Transverse colon (tissue), 4 donors: Measurements from ENCODE around the gene ELOB. TPM values are rescaled to one million over a fixed set of nuclear protein-coding genes. Genes with fewer than 3 reads are reported as not detected.

Source experiments
- DNase-seq: peaks from one replicate; pipeline ENCODE4 v3.0.0-alpha.2; 2019
- H3K27ac ChIP-seq, 4 donors: fragments of 200-600 bp; sonication (generic); 2 replicates each; pipeline ENCODE4 v1.5.1; 2016 to 2018; ENCODE audit warnings: inconsistent platforms in 4 of 4
- H3K27me3 ChIP-seq: fragments of 200-600 bp; sonication (generic); 2 replicates; pipeline ENCODE4 v1.5.1; 2017; ENCODE audit warnings: inconsistent platforms
- H3K36me3 ChIP-seq, 4 donors: fragments of 200-600 bp; sonication (generic); 2 replicates each; pipeline ENCODE4 v1.5.1; 2017 to 2019; ENCODE audit warnings: inconsistent platforms in 4 of 4
- H3K4me1 ChIP-seq, 4 donors: fragments of 200-600 bp; sonication (generic); 2 replicates each; pipeline ENCODE4 v1.5.1; 2017 to 2020; ENCODE audit warnings: inconsistent platforms in 4 of 4
- H3K4me3 ChIP-seq, 4 donors: fragments of 200-600 bp; sonication (generic); 1 replicate in 1 of 4; 2 replicates in 3 of 4; pipeline versions ENCODE4 v1.5.1 to v1.6.1; 2017 to 2019; ENCODE audit warnings: inconsistent platforms in 4 of 4
- H3K9me3 ChIP-seq, 2 donors: fragments of 200-600 bp; sonication (generic); 2 replicates each; pipeline ENCODE4 v1.5.1; 2017 to 2019; ENCODE audit warnings: inconsistent platforms in 2 of 2
- EP300 ChIP-seq: sonication (generic); formaldehyde crosslinking; IDR thresholded peaks from one replicate; pipeline ENCODE4 v1.6.1; 2017; ENCODE audit warnings: antibody characterized with exemption, low read depth
- POLR2A ChIP-seq: fragments of 450-650 bp; IDR thresholded peaks from one replicate; pipeline ENCODE4 v1.6.1; 2016; ENCODE audit warnings: antibody characterized with exemption, mild to moderate bottlenecking, moderate library complexity
- POLR2AphosphoS5 ChIP-seq, 3 donors: sonication (generic); formaldehyde crosslinking; IDR thresholded peaks; one replicate each; pipeline ENCODE4 v1.6.1; 2016; ENCODE audit warnings: antibody characterized with exemption in 3 of 3
- WGBS, 2 donors: methylation state at CpG; one replicate each; pipeline ENCODE4 v1.1.5; 2018; ENCODE audit warnings: low coverage in 1 of 2; 5-methylcytosine and 5-hydroxymethylcytosine counted together
- in situ Hi-C, 4 donors: fragments of 200-750 bp; cut with MboI; loops; one replicate each; pipeline versions ENCODE4 v1.15.0 to v1.15.1; 2017; ENCODE audit warnings: low sequenced_read_pairs in 3 of 4, low pct_ligation_motif_present in 1 of 4, low pct_unique_long_range_greater_than_20kb in 1 of 4
- intact Hi-C: fragments of 100-400 bp; cut with DNase I; formaldehyde crosslinking; loops from one replicate; pipeline ENCODE4 v1.15.1; 2023; ENCODE audit warnings: low total_unique reads
- total RNA-seq, 4 donors: library from RNA; depleted of rRNA; stranded (reverse); fragments of >200 nt; gene quantifications; one replicate each; pipeline ENCODE4 v1.1.0, GENCODE V29; 2016
- TF ChIP-seq, protein P1 (sequence below), 5 experiments: fragments of 200-600 bp in 3 of 5; fragments of 450-650 bp in 2 of 5; sonication (generic) in 3 of 5; IDR thresholded peaks; 1 replicate in 2 of 5; 2 replicates in 3 of 5; pipeline ENCODE4 v1.5.1; 2016 to 2017; ENCODE audit warnings: antibody characterized with exemption in 5 of 5, inconsistent platforms in 3 of 5, mild to moderate bottlenecking in 2 of 5, moderate library complexity in 1 of 5

ELOB gene
- total RNA-seq, 4 donors from 2014 or later = 133 to 433 (median 288) TPM

DNA sequence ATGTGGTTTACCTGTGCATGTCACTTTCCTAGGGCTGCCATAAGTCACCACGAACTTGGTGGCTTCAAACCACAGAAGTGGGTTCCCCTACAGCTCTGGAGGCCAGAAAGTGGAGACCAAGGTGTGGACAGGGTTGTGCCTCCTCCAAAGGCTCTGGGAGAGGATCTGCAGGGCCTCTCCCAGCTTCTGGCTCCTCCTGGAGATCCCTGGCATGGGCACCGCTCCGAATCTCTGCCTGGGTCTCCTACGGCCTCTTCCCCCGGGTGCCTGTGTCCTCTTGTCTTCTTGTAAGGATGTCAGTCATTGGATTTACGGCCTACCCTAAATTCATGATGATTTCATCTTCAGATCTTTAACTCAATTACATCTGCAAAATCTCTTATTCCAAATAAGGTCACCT is 27.1 kb downstream of the ELOB start:
- no peak for DNase-seq

DNA sequence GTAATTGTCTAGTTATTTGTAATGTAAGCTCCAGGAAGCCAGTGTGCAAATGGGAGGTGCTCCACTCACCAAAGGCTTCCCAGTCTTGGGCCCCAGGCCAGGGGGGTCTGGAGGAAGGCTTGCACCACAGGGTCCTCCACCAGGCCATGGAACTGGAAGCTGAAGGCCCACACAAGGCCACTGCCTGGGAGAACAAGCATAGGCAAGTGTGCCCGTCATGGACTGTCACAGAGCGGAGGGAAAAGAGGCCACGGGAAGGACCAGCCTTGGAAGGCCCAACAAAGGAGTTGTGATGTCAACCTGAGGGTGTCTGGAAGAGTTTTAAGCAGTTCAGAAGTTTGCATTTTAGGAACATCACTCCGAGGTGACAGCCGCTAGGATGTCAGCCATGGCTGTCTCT is 27.6 kb downstream of the ELOB start:
- intact Hi-C loops = no loop called here
- no peak for DNase-seq
- no peak for TF ChIP-seq POLR2AphosphoS5 (IDR thresholded peaks at IDR 0.05)
- no peak for TF ChIP-seq EP300
- TF ChIP-seq, protein P1, sequence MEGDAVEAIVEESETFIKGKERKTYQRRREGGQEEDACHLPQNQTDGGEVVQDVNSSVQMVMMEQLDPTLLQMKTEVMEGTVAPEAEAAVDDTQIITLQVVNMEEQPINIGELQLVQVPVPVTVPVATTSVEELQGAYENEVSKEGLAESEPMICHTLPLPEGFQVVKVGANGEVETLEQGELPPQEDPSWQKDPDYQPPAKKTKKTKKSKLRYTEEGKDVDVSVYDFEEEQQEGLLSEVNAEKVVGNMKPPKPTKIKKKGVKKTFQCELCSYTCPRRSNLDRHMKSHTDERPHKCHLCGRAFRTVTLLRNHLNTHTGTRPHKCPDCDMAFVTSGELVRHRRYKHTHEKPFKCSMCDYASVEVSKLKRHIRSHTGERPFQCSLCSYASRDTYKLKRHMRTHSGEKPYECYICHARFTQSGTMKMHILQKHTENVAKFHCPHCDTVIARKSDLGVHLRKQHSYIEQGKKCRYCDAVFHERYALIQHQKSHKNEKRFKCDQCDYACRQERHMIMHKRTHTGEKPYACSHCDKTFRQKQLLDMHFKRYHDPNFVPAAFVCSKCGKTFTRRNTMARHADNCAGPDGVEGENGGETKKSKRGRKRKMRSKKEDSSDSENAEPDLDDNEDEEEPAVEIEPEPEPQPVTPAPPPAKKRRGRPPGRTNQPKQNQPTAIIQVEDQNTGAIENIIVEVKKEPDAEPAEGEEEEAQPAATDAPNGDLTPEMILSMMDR (IDR thresholded peaks at IDR 0.05) = no peak
- no peak for TF ChIP-seq POLR2A
- Histone ChIP-seq H3K4me1 (peaks cover 9 to 17% (median 12%) of the 10 kb centered on the region in 4 donors), H3K27ac (no peak overlapping the region), H3K9me3 (no peaks in the 10 kb centered on the region), H3K4me3 (no peak overlapping the region), H3K36me3 (no peaks in the 10 kb centered on the region), H3K27me3 (no peaks in the 10 kb centered on the region)
- in situ Hi-C loops = no loop called here
- WGBS, 2 donors = 100% methylated on average over 3 to 5 of the region's 5 CpGs

More for the DNA sequence above, 27.1 kb downstream of the ELOB start:
- TF ChIP-seq POLR2A = no peak
- no peak for TF ChIP-seq POLR2AphosphoS5 (IDR thresholded peaks at IDR 0.05)
- TF ChIP-seq, protein P1 (IDR thresholded peaks at IDR 0.05) = no peak
- no peak for TF ChIP-seq EP300
- no peaks in the 10 kb centered on the region for H3K9me3 ChIP-seq
- no peak overlapping the region for H3K27ac ChIP-seq
- in situ Hi-C loops (no loop called here), intact Hi-C loops (no loop called here)
- no peak overlapping the region for H3K4me3 ChIP-seq
- 92 to 100% methylated on average over 1 to 6 of the region's 6 CpGs for WGBS, 2 donors
- H3K27me3 ChIP-seq = no peaks in the 10 kb centered on the region
- H3K4me1 ChIP-seq = peaks cover 14 to 22% (median 17%) of the 10 kb centered on the region in 4 donors
- no peaks in the 10 kb centered on the region for H3K36me3 ChIP-seq

DNA sequence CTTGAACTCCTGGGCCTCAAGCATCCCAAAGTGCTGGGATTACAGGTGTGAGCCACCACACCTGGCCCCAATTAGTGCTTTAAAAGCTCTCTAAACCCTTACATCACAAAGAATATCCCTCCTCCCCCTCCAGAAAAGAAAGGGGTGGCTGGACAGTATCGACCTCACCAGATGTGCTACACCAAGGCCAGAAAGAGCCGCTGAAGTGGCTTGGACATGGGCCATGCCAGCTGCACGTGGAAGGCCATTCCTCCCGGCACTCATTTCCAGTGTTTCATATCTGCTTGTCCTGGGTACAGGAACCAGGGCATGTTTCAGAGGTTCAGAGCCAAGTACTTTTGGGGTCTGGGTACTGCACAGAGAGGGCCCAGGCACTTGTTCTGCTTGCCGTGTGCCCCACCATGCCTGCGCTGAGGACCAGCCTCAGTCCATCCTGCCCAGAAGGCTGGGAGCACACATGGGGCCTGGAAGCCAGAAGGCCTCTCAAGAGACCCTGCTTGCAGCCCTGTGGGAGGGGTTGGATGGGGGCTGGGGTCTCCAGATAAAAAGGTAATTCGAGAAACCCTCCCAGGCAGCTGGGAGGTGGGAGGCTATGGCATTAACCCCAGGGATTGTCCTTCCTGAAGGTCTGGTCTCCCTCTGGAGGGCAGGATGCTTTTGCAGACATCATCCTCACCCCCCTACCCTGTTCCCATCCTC is 28.2 kb downstream of the ELOB start:
- no peak for DNase-seq
- H3K27me3 ChIP-seq = no peaks in the 10 kb centered on the region
- intact Hi-C loops = no loop called here
- H3K4me3 ChIP-seq = no peak overlapping the region
- H3K9me3 ChIP-seq = no peaks in the 10 kb centered on the region
- peaks cover 6 to 11% (median 7%) of the 10 kb centered on the region in 4 donors for H3K4me1 ChIP-seq
- 88% methylated on average over 6 of the region's 7 CpGs; no CpG with 5 or more reads in 1 of the 2 donors for WGBS, 2 donors
- no peaks in the 10 kb centered on the region for H3K36me3 ChIP-seq
- TF ChIP-seq, protein P1 (IDR thresholded peaks at IDR 0.05) = no peak
- TF ChIP-seq POLR2AphosphoS5 (IDR thresholded peaks at IDR 0.05) = no peak
- TF ChIP-seq EP300 = no peak
- TF ChIP-seq POLR2A = no peak
- in situ Hi-C loops = no loop called here
- H3K27ac ChIP-seq = no peak overlapping the region

DNA sequence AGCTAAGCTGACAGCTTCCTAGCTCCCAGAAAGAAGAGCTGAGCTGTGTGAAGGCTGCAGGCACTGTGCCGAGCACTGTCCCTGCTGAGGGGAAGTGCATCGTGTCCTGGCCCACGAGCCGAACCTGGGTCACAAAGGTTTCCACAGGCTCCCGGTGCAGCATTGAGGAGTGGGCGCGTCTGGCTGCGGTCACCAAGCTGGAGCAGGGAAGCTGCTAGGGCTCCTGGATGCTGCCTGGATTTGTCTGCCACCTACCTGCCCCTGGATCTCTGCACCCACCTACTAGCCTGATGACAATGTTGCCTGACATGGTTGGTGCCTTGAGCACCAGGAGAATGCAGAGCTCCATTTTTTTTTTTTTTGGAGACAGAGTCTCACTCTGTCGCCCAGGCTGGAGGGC is 31.1 kb downstream of the ELOB start:
- no peak for DNase-seq
- no peaks in the 10 kb centered on the region for H3K9me3 ChIP-seq
- H3K36me3 ChIP-seq = no peaks in the 10 kb centered on the region
- in situ Hi-C loops = no loop called here
- H3K4me1 ChIP-seq = no peaks in the 10 kb centered on the region
- H3K4me3 ChIP-seq = no peak overlapping the region
- no peaks in the 10 kb centered on the region for H3K27me3 ChIP-seq
- no peak overlapping the region for H3K27ac ChIP-seq
- 90% methylated on average over 9 of the region's 9 CpGs; no CpG with 5 or more reads in 1 of the 2 donors for WGBS, 2 donors
- TF ChIP-seq EP300 (no peak), POLR2A (no peak), POLR2AphosphoS5 (IDR thresholded peaks at IDR 0.05) (no peak)
- TF ChIP-seq, protein P1 (IDR thresholded peaks at IDR 0.05) = no peak
- intact Hi-C loops = no loop called here
